ENCODE data around the gene CLSTN3. TPM values are rescaled to one million over a fixed set of nuclear protein-coding genes. Genes with fewer than 3 reads are reported as not detected.

Gene CLSTN3
- total RNA-seq, 4 donors from 2014 or later, result 18.0 to 53.4 (median 37.3) TPM

GRCh38 chr12:7130701-7131501 is 730 bp downstream of the CLSTN3 start:
- Histone ChIP-seq H3K4me3 (replicated peaks in 1 of 3) (peak overlapping the region; percentile 29 to 68 (median 67)), H3K27me3 (no peaks in the 10 kb centered on the region), H3K9me3 (no peaks in the 10 kb centered on the region), H3K36me3 (peaks cover under 1 to 11% of the 10 kb centered on the region in 2 donors), H3K27ac (peak overlapping the region; percentile 50 to 86 (median 69)), H3K4me1 (peaks cover 14 to 17% of the 10 kb centered on the region in 2 donors)
- 2 to 3% methylated on average over 31 to 32 of the region's 32 CpGs for WGBS, 2 donors
- intact Hi-C loops (cut with DNase I), result no loop called here
- TF ChIP-seq CTCF (IDR thresholded peaks at IDR 0.05) (no peak), POLR2A (IDR thresholded peaks at IDR 0.05) (peak in 1 of 2 donors; percentile 13)
- DNase-seq, result peak; percentile 71 to 73

- H3K27me3 ChIP-seq, result no peaks in the 10 kb centered on the region
- no peak for DNase-seq
- intact Hi-C loops (cut with DNase I), result no loop called here
- H3K4me3 ChIP-seq (replicated peaks in 1 of 3), result no peak overlapping the region
- no peak overlapping the region for H3K27ac ChIP-seq
- H3K4me1 ChIP-seq, result peaks cover 14 to 17% of the 10 kb centered on the region in 2 donors
- TF ChIP-seq POLR2A (IDR thresholded peaks at IDR 0.05) (no peak), CTCF (IDR thresholded peaks at IDR 0.05) (no peak)
- no peaks in the 10 kb centered on the region for H3K9me3 ChIP-seq
- peaks cover 6 to 12% of the 10 kb centered on the region in 2 donors for H3K36me3 ChIP-seq
- 51 to 53% methylated on average over 7 of the region's 7 CpGs for WGBS, 2 donors
Observed at GRCh38 chr12:7131502-7131866, 1.3 kb downstream of the CLSTN3 start.

GRCh38 chr12:7134396-7135166 is 4.4 kb downstream of the CLSTN3 start:
- intact Hi-C loops (cut with DNase I), result no loop called here
- H3K9me3 ChIP-seq, result no peaks in the 10 kb centered on the region
- H3K4me3 ChIP-seq (replicated peaks in 1 of 3), result no peak overlapping the region
- TF ChIP-seq CTCF (IDR thresholded peaks at IDR 0.05) (no peak), POLR2A (IDR thresholded peaks at IDR 0.05) (no peak)
- H3K4me1 ChIP-seq, result peaks cover 5 to 9% of the 10 kb centered on the region in 2 donors
- H3K27me3 ChIP-seq, result no peaks in the 10 kb centered on the region
- peaks cover 11 to 12% of the 10 kb centered on the region in 2 donors for H3K36me3 ChIP-seq
- H3K27ac ChIP-seq, result no peak overlapping the region
- no peak for DNase-seq
- WGBS, 2 donors, result 85 to 88% methylated on average over 11 to 12 of the region's 12 CpGs

- Histone ChIP-seq H3K27ac (no peak overlapping the region), H3K9me3 (no peaks in the 10 kb centered on the region), H3K27me3 (no peaks in the 10 kb centered on the region), H3K4me3 (replicated peaks in 1 of 3) (no peak overlapping the region), H3K36me3 (peaks cover 11 to 12% of the 10 kb centered on the region in 2 donors), H3K4me1 (peaks cover 2 to 4% of the 10 kb centered on the region in 2 donors)
- TF ChIP-seq POLR2A (IDR thresholded peaks at IDR 0.05) (no peak), CTCF (IDR thresholded peaks at IDR 0.05) (no peak)
- intact Hi-C loops (cut with DNase I), result no loop called here
- whole genome bisulfite sequencing, 2 donors, result 93 to 98% methylated on average over 7 of the region's 7 CpGs
- DNase-seq, result no peak
Observed at GRCh38 chr12:7136071-7136470, 5.9 kb downstream of the CLSTN3 start.

- no peak for TF ChIP-seq POLR2A (IDR thresholded peaks at IDR 0.05)
- TF ChIP-seq CTCF (IDR thresholded peaks at IDR 0.05), result no peak
- Histone ChIP-seq H3K4me3 (replicated peaks in 1 of 3) (no peak overlapping the region), H3K9me3 (no peaks in the 10 kb centered on the region), H3K36me3 (peaks cover 11 to 12% of the 10 kb centered on the region in 2 donors), H3K4me1 (no peaks in the 10 kb centered on the region), H3K27ac (no peak overlapping the region), H3K27me3 (no peaks in the 10 kb centered on the region)
- DNase-seq, result no peak
- intact Hi-C loops (cut with DNase I), result no loop called here
- WGBS, 2 donors, result 98 to 99% methylated on average over 3 of the region's 3 CpGs
Observed at GRCh38 chr12:7136676-7137075, 6.5 kb downstream of the CLSTN3 start.

Data from thyroid gland (tissue), 4 donors.